GM12891 (cell line): ENCODE measurements around the gene LIPT2.
A peak's percentile ranks its signal among the peaks of the same experiment; 100 is the strongest.

Source experiments
- POLR2AphosphoS5 ChIP-seq: IDR thresholded peaks from 2 replicates; pipeline ENCODE4 v1.6.1; 2011; ENCODE audit warnings: low read depth, low read length, control low read depth
- POU2F2 ChIP-seq: IDR thresholded peaks from 2 replicates; pipeline ENCODE4 v1.6.1; 2011; ENCODE audit warnings: low read depth, mild to moderate bottlenecking, control low read depth, low read length, moderate library complexity

DNA sequence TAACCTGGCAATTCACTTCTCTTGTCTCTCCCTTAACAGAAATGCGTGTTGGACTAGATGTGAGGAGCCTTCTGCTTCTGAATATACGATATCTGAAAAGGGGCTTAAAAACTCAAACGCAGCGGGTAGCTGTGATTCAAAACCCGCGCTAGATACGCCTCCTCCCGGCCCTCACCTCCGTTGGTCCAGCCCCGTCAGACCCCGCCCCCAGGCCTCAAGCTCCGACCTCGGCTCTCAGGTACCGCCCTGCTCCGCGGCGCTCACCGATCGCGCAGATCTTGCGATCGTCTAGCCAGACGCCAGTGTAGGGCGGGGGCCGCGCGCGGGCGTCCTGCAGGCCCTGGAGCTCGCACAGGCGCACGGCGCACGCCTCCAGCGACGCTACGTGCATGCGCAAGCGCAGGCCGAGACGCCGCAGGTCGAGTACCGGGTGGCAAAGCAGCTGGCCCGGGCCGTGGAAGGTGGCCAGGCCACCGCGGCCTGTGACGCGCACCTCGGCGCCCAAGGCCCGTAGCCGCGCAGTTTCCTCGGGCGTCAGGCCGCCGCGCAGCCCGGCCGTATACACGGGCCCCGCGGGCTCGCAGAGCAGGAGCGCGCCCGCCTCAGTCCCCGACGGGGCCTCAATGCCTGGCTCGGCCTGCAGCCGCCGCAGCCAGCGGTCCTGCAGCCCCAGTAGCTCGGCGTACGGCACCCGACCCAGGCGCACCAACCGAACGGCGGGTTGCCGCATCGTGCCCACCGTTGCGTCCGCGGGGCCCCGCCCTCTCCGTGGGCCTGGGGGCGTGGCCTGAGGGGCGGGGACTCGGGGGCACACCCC is at the start of gene LIPT2:
- TF ChIP-seq POLR2AphosphoS5 (peak; percentile 88), POU2F2 (peak; percentile 21; the same call in 1 of the 2 replicates)
